HL-60/S4 treated with phorbol 12-myristate 13-acetate at 8.2 ng/mL for 4 days and 3 days (cell line): ENCODE results near the gene CEP164.

Source experiments
- in situ Hi-C: fragments of 300-500 bp; cut with MboI; formaldehyde crosslinking; loops from 2 replicates; pipeline ENCODE4 v1.15.0; 2022; ENCODE audit warnings: low sequenced_read_pairs

CEP164 gene

DNA sequence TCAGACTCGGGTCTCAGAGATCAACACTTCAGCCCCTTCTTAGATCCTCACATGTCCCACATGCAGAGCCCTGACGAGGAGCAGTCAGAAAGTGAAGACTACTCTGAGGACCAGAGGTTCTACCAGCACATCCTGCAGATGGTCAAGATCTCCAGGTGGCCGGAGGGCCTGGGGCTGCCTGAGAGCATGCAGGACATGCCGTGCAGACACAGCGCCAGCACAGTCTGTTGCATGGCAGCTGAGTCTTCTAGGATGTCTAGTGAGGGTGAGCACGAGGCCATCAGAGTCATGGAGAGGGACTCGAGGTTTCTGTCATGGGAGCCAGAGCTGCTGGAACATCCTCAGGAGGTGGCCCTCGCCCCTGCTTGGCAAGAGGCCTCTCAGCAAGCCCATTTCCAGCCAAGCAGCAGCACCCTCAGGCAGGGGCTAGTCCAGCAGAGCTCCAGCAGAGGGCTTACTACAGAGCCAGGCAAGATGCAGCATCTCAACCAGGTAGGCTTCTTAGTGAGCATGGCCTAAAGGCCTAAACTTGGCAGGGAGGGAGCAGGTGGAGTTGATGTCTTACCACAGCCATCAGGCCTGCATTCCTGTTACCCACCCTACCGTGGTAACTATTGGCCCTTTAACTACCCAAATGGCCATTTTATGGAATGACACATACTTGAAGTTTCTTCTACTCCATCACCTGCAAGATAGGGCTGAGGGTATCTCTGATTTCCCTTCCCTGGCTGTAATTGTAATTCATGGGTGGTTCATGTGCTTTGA lies 28.7 kb downstream of the CEP164 start:
- in situ Hi-C loops = no loop called here

DNA sequence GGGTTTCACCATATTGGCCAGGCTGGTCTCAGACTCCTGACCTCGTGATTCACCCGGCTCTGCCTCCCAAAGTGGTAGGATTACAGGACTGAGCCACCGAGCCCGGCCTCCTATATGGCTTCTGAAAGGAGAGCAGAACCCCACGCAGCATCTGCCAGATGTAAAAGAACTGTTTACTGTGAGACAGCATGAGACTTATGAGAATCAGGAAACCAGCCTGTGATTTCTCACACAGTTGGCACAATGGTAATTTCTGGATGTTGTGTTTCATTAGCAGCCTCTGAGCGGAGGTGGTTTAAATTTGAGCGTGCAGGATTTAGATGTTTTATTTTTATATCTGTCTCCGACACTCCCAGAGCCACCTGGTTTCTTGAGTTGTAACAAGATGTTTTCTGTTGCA lies 33.8 kb downstream of the CEP164 start:
- in situ Hi-C loops = no loop called here

DNA sequence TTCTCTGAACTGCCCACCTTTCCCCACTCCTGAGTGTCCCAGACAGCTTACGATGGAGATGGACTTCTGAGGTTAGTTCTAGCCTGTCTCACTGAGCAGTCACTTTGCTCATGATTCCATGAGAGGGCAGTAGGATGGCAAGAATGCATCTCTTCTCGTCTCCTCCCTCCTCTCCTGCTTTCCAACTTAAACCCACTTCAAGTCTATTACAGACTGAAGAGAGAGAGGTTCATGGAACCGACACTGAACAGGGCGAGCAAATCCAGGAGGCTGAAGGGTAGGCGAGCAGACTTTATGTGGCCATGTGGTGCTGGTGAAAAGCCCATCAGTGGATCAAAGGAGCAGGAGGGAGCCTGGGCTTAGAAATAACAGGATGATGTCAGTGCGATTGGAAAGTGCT lies 38.6 kb downstream of the CEP164 start:
- in situ Hi-C loops = no loop called here

DNA sequence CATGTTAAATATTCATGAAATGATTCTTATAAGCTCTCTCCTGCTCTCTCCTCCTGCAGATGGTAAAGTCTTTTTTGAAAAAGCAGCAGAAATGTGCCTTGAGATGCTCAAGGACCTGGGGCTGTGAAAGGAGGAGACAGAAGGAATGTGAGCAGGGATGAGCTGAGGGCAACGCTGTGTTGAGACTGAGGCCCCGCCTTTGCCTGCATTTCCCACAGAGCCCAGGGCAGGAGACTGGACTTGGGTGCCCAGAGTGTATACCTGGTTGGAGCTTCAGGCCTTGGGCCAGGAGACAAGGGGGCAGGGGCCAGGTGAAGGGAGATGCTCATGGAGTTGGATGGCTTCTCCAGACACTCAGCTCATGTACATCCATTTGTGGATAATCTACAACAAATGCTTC lies 39.2 kb downstream of the CEP164 start:
- in situ Hi-C loops = no loop called here

DNA sequence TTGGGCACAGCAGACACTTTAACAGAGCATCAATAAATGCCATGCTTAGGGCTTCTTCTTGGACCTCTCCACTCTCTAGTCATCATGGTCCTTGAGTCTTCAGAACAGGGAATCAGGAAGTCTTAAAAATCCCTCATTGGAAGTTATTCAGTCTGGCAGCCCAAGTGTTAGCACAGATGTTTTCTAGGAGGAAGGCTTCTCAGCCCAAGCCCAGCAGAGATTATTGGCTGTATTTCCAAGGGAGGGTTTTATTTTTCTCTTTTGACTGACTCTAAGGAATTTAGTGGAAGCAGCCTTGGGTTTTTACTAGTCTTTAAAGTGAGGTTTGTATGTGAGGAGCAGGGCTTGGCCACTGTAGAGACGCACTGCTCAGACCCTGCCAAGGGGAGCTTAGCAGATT lies 41.9 kb downstream of the CEP164 start:
- in situ Hi-C loops = no loop called here

DNA sequence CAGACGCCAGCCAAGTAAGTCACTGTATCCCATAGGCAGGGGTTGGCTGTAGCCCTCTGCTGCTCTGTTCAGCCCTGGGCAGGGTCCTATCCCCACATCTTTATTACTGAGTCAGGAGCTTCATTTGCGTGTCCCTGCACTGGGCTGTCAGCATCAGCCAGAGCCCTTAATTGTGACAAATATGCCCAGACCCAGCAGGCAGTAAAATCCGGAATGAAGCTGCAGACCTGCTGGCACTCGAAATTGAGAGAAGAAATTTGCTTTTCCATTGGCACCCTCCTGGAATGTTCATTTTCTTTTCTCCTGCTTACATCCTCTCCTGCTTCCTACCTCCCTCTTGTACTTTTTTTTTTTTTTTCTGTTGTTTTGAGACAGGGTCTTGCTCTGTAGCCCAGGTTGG lies 43.8 kb downstream of the CEP164 start:
- in situ Hi-C loops = no loop called here

DNA sequence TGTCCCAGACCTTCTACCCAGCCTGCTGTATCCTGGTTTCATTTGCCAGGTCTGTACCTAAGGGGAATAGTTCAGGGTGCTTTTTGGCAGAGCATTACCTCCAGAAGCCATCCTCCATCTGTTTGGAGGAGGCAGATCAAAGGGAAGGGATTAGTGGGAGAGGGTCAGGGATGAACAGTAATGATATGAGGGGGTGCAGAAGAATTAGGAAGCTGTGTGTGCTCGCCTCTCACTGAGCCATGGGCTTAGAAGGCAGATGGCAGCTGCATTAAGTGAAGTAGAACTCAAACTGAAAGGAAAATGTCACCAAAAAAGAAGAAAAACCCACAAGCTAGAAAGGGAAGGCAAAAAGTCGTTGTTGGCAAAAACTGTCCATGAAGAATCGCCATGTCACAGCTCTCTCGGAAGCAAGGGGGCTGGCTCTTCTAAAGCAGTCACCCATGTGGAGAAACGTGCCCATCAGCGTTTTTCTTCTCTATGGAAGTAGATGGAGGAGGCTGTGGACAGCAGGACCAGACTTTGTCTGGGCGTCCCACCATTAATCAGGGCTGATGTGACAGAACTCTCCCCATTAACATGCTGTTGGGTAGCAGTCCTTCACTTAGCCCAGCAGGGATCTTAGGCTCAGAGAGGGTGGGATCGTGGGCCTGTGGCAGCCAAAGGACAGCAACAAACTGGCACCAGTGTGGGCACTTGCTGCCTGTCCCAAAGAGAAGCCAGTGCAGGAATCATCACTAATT lies 46.8 kb downstream of the CEP164 start:
- in situ Hi-C loops = no loop called here

DNA sequence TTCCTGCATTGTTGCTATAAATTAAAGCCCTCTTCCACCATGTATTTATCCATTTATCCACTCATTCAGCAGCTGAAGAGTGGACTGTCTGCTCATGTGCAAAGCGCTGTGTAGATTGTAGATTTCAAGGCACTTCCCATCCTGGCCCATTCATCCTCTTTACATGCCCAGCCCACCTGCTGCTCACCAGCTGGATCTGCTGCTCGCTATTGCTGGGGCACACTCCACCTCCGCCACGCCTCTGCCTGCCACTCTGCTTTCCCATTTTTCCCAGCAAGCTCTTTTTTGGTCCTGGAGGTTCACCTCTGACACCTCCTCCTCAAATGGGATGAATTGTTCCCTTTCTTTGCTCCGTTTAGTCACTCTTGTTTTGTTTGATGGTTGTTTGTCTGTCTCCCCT lies 48.3 kb downstream of the CEP164 start:
- in situ Hi-C loops = no loop called here

DNA sequence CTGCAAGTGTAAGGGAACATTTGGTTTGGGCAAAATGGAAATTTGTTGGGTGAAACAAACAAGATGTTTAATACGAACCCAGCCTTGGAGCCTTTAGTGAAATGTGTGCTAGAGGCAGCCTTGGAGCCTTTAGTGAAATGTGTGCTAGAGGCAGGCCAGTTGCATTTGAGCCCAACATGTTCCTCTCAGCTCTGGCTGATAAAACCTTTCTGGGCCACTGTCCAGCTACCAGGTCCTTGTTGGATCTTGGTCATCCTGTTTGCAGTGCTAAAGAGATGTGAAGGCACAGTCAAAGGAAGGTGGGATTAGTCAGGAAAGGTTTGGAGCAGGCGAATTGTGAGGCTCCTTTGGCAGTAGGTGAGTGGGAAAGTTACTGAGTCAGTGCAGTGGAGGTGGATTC lies 48.9 kb downstream of the CEP164 start:
- in situ Hi-C loops = no loop called here

DNA sequence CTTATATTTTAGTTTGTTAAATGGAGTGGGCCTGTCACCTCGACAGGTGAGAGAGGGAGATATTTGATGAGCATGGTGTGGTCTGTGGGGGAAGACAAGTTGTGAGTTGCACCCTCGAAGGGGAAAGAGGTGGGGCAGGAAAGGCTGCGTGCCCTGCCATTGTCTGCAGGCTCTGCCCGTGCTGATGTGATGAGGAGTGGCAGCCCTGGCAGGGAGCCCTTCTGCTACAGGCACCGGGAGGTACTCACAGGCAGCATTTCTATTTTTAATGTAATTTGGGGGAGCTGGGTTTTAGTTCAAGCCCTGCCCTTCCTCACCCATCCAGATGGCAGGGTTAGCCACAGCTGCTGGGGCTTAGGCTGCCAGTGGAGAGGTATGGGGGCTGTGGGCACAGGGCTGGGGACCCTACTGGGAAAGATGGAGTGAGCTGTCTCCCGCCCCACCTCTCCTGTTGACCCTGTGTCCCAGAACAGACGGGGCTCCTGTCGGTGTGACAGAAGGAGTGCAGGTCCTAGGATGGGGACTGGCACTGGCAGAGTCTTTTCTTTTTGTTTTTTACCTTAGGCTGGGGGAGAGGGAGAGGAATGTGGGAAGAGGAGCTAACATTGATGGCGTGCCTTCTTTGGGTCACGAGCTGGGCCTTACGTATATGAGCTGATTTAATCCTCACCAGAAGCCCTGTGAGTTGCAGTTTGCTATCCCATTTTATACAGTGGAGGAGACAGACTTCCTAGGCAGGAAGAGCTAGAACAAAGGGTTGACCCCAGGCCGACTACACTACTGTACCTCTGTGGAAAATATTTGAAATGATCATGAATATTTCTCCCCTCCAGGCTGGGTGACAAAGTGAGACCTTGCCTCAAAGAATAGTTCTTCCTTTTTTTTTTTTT lies 51.6 kb downstream of the CEP164 start:
- in situ Hi-C loops = no loop called here

DNA sequence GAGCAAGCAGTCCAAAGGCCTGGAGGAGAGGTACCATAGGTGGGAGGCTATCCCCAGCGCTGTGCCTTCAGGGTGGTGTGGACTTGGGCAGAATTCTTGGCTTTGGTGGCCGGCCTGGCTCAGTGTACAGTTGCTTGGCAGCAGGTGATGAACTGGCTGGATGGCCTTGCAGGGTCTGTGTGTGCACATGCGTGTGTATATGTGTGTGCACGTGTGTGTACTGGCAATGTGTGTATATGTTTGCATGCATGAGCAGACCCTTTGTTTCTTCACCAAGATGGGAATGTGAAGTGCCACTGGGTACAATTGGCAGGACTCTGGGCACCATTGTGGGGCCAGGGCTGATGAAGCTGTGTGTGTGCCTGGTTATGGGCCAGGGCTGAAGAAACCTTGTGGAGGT lies 53.0 kb downstream of the CEP164 start:
- in situ Hi-C loops = no loop called here

DNA sequence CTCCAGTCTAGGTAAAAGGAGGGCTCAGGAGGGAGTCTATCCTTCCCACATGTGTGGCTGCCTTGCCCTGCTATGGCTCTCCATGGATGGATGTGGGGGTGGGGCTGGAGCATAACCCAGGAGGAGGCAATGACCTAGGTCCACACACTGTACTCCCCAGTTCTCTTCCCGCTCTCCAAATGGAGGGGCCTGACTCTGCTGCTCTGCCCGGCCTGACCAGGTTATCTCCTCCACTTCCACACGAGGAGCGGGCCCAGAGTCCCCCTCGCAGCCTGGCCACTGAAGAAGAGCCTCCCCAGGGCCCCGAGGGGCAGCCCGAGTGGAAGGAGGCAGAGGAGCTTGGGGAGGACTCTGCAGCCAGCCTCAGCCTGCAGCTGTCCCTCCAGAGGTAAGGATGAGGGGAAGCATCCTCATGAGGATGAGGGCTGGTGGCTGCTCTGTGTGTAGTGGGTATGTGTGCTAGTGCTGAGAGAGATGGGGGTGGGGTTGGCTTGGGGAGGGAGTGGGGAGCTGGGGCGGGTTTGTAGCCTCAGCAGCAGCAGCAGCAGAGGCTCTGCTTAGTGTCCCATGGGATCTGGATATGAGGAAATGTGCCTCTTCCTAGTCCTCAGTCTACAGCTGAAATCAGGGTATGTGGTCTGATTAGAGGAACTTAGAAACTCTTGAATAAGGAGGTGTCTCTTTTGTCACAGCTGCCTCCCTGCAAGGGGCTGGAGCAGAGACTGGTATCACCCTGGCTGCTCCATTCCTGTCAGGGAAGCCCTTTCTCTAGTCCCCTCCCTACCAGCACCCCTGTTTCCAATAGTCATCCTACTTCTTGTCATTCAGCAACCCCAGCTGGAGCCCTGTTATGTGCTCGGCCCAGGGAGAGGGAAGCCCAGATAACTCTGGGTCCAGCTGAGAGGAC lies 54.1 kb downstream of the CEP164 start:
- in situ Hi-C loops = no loop called here

DNA sequence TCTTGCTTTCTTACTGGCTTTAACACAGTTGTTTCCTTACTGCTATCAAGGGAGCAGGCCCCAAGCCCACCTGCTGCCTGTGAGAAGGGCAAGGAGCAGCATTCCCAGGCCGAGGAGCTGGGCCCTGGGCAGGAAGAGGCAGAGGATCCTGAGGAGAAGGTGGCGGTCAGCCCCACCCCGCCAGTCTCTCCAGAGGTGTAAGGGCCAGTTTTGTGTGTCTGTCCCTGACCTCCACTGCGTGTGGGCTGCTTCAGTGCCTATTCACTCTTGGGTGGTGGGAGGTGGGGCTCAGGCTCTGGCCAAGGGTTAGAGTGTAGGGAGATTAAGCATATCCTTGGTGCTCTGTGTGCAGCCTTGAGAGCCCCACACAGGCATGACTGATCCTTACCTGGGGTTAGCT lies 55.1 kb downstream of the CEP164 start:
- in situ Hi-C loops = no loop called here

DNA sequence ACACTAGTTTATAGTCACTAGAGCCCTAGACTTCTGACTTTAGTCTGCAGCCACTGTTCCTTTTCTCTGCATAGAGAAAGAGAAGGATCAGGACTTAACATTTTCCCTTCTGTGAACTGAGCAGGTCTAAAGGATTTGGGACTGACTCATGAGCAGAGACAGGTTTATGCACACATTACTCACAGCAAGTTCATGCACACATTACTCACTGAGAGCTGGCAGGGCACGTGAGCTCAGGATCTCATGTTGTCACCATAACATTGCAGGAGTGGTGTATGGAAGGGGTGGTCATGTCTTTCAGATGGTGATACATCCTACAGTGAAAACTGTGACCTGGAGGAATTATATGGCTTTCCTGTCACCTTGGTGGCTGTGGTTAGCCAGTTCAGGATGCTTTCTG lies 56.4 kb downstream of the CEP164 start:
- in situ Hi-C loops = no loop called here

DNA sequence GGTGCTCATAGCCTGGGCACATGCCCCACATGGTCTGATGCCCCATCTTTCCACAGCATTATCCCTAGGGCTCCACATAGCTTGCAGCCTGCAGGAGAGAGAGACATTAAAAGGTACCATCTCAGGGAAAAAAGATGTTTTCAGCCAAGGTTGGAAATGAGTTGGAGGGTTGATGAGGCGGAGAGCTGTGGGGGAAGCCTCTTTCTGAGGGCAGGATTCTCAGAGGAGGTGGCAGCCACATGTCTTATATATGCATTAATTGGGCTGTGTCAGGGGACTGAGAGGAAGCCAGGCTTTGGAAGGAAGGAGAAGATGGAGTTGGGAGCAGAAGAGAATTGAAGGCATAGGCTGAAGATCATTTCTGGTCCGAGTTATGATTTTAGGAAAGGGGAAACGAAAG lies 57.8 kb downstream of the CEP164 start:
- in situ Hi-C loops = no loop called here

DNA sequence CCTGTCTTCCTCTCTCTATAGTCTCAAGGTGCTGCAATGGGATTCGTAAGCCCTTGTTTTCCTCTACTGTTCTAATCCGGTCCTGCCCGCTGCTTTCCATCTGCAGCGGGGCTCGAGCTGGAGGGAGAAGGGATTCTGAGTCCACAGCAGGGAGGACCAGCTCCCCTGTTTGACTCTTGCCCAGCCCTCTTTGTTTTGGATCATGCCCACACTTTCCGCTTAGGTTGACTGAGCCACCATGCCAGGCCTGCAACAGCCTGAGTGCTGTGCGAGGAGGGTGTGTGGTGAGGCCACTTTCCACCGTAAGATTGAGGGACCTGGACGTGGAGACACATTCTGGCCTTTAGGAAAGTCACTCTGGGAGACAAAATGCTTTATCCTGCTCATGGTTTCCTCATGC lies 58.3 kb downstream of the CEP164 start:
- in situ Hi-C loops = no loop called here

DNA sequence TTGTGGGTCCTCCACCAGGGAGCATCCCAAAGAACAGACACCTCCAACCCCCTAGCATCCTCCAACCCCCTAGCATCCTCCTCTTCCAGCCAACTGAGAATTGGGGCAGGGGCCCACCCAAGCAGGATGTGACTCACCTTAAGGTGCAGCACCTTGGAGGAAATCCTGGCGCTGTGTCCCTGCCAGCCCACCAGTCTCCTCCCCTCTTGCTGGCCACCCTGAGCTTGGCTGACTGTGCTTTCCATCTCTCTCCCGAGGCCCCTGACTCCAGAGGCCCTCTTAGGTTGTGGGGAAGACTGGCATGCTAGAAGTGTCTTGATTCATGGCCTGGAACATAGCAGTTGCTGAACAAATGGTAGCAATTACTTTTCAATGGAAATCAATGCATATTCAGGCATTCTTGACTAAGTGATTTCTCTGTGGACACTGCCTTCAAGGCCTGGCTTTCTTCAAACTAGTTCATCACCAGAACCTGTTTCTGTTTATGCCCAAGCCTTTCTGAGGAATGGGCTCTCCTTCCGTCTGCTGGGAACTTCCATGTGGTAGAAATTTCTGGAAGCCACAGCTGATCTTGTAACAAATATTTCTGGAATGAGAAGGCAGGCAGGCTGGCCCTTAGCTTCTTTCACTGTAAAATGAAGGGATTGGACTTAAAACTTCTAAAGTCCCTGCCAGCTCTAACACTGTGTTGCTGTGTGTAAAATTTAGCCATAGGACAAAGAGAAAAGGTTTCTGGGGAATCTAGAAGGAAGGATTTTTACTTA lies 60.5 kb downstream of the CEP164 start:
- in situ Hi-C loops = no loop called here

DNA sequence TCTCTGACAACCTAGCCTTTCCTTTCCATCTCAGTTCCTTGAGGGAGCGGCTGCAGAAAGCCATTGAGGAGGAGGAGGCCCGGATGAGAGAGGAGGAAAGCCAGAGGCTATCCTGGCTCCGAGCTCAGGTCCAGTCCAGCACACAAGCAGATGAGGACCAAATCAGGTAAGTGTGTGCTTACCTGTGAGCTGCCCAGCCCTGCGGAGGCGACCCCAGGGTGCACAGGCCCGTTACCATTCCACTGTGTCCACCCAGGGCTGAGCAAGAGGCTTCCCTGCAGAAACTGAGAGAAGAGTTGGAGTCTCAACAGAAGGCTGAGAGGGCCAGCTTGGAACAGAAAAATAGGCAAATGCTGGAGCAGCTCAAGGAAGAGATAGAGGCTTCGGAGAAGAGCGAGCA lies 63.1 kb downstream of the CEP164 start:
- in situ Hi-C loops = no loop called here

DNA sequence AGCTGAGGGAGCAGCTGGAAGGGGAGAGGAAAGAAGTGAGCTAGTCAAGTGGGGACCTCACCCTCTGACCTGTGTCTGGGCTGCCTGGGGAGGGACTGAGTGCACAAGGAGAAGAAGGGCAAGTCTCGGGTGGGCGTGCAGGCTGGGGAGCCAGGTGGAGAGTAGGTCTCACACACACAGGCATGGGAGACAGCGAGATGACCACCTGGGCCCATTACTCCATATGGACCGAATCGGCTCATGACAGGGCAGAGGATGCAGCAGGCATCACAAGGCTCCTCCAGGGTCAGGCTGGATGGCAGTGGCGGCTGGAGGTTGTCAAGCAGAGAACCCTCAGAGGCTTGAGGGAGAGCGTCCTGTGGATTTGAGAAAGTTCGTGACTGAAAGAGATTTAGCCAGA lies 63.5 kb downstream of the CEP164 start:
- in situ Hi-C loops = no loop called here
